ENCODE measurements around the gene EBF4. TPM values are rescaled to one million over a fixed set of nuclear protein-coding genes. Genes with fewer than 3 reads are reported as not detected.

EBF4 gene
- total RNA-seq, 1 donor from 2014 or later, result 3.8 TPM

DNA sequence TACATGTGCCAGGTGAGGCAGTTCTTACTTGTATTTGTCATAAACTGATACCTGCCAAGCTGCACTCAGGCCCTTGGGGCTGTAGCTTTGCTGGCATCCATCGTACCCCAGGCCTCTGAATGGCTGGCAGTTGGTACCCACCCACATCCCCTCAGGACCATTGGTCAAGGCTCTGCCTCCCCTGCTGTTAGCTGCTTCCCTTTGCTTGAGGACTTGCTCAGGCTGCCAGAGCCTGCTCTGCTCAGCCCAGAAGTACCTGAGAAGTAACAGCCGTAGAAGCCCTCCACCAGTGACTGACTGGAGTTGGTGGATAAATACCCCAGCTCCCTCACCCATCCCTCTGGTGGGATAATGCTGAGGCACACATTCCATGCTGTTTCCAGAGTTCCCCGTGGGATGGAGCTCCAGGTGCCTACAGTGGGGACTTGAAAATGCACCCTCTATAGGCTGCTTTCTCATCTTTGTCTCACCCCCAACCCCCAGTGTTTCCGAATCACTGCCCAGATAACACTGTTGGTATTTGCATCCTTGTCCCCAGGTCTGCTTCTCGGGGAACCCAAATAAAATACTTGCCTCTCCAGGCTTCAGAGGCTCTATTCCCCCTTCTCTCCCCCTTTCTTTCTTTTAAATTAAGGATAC is 7.3 kb downstream of the EBF4 start:
- DNase-seq (ENCODE audit: low read depth in 2 of 2), result no peak

DNA sequence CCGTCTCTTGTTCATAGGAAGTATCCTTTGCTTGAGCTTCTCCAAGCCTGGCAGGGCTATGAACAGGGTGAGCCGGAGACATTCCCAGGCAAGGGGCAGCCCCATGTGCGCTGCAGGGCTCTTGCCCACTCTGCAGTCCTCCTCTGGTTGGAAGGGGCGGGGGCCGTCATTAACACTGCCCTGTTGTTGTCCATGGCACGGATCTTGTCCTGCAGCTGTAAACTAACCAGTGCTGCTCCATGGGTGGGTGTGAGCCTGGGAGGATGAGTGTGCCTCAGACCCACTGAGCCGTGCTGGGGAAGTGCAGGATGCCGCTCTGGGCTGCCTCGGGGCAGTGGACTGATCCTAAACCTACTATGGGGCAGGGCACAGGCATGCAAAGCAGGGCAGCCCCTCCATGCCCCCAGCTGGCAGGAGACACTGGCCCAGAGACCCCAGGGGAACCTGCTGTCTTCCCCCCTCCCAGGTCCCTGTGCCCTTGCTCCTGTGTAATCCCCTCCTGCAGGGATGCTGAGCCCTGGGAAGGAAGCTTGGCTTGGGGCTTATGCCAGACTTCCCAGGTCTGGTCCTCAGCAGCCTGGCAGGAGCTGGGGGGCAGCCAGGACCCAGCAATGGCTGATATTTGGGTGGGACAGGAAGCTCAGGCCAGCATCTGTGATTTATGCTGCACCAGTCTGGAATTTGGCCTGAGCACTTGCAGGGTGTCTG is 8.5 kb downstream of the EBF4 start:
- DNase-seq (ENCODE audit: low read depth in 2 of 2), result no peak

DNA sequence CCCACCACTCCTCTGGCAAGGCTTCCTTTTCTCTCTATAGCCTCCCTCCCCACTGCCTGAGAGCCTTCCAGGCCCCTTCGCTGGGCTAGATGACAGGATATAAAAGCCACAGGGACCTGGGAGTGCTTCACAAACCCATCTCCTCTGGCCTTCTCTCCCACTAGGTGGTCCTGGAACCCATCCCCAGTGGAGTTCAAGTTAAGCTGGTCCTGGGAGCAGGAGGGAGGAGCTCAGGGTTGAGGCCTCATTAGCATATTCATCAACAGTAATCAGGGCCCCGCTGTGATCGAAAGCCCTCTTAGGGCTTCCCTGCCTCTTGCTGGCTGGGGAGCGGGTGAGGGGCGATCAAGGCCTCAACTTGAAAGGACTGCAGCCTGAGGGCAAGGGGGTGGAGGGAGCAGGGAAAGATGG is 9.1 kb downstream of the EBF4 start:
- DNase-seq (ENCODE audit: low read depth in 2 of 2), result no peak

- no peak for DNase-seq (ENCODE audit: low read depth in 2 of 2)
These were observed 11.3 kb downstream of the EBF4 start for GRCh38 chr20:2703716-2704475.

DNA sequence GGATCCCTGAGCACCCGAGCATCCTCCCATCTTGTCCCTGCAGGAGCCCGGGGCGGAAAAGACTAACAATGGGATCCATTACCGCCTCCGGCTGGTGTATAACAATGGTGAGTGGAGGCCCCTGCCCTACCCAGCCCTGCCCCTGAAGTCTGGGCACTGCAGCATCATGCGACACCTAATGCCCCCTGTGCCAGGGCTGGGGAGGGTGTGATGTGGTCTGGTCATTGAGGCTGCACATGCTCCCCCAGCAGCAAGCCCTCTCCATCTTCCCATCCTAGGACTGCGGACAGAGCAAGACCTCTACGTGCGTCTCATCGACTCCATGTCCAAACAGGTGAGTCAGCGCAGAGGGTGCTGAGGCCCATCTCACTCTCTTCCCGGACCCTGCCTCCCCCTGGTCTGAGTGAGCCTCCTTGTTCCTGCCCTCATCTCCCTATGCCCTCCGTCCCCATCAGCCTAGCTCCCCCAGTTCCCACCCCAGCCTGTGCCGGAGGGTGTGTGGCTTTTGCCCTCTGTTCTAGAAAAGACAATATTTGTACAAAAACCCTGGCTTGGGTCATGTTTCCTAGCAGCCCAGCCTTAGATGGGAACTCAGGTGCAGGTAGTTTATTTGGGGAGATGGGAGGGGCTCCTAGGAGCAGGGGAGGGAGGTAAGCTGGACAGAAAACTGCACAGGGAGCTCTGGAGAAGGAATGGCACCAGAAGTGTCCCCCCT is 13.5 kb downstream of the EBF4 start:
- DNase-seq (ENCODE audit: low read depth in 2 of 2), result no peak

GRCh38 chr20:2706688-2707352 is 14.2 kb downstream of the EBF4 start:
- DNase-seq (ENCODE audit: low read depth in 2 of 2), result no peak

DNA sequence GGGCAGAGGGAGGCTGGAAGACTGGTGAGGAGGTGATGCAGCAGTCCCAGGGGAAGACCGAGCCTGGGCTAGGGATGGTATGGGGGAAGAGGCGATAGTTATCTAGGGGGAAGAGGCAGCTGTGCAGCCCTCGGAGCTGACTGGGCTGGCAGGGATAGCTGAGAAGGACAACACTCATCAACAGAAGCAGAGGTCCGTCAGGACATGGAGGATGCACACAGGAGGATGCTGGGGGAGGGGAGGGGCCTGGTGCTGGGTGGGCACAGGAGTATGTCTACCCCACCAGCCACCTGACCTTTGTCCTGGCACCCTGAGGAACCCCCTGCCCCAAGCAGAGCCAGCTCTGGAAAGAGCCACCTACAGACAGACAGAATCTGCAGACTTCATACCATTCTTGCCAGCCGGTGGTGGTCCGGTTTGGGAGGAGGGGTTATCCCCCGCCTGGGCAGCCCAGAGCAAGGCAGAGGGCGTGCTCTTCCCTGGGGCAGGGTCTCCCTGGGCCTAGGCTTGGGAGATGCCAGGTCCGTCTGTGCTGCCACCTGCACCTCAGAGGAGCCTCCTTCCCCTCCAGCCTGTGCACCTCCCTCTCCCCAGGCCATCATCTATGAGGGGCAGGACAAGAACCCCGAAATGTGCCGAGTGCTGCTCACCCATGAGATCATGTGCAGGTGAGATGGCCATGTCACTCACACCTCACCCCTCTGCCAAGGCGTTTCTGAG is 14.9 kb downstream of the EBF4 start:
- no peak for DNase-seq (ENCODE audit: low read depth in 2 of 2)

- DNase-seq (ENCODE audit: low read depth in 2 of 2), result no peak
These were observed 15.5 kb downstream of the EBF4 start for GRCh38 chr20:2708073-2708415.

DNA sequence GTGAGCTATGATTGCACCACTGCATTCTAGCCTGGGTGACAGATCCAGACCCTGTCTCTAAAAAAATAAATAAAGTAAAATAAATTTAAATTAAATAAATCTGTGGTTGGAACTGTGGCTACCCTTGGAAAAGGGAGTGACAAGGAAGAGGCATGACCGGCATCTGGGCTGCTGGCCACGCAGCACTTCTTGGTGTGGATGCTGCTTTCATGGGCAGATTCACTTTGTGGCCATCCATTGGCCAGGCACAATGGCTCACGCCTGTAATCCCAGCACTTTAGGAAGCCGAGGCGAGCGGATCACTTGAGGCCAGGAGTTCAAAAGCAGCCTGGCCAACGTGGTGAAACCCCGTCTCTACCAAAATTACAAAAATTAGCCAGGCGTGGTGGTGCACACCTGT is 16.1 kb downstream of the EBF4 start:
- DNase-seq (ENCODE audit: low read depth in 2 of 2), result no peak

GRCh38 chr20:2709205-2709981 is 16.8 kb downstream of the EBF4 start:
- no peak for DNase-seq (ENCODE audit: low read depth in 2 of 2)

DNA sequence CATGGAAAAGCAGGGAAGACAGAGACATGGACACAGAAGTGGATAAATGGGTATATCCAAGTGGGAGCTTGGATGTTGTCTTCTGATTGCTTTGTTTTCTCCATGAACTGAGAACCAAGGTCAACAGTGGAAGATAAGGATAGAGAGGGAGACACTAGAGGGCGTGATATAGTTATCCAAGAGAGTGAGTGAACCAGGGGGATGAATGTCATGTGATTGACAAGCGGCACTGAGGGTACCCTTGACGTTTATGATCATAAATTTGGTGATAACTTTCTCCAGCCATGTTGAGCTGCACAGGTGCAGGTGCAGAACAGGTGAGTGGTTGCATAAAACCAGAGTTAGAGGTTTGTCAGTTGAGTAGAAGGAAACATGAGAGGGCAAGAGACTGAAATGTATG is 20.7 kb downstream of the EBF4 start:
- no peak for DNase-seq (ENCODE audit: low read depth in 2 of 2)

DNA sequence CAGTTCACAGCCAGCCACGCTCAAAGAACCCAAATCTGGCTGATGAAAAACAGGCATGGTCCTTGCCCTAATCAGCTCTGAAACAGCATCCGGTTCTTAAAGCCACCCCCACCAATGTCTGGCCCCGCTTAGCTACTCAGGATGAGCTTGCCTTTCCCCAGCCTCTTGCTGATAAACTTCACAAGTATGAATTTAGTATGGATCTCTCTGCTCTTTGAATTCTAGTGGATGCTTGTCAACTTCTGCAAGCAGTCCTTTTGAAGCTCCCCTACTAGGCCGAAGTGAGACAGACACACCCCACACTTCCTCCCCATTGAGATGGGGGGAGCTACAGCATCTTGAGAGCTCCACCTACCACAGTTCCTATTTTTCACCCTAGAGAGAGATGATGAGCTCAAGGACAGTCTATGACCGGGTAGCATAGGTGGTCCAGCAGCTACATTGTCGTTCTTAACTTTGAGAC is 36.7 kb downstream of the EBF4 start:
- no peak for DNase-seq (ENCODE audit: low read depth in 2 of 2)

DNA sequence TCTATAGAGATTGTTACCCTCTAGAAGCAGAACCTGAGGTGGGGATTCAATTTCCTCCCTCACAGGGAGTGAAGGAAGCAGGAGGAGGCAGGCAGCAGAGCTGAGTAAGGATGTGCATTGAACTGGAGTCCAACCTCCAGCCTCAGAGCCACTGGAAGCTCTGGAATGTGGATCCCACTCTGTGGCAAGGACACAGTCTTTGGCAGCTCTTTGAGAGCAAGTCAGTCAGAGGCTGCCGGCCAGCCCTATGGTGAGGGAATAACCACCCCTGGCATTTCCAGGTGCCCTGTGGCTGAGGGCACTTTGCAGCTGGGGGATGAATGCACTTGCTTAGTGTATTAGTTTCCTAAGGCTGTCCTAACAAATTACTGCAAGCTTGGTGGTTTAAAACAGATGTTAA is 37.2 kb downstream of the EBF4 start:
- no peak for DNase-seq (ENCODE audit: low read depth in 2 of 2)

DNA sequence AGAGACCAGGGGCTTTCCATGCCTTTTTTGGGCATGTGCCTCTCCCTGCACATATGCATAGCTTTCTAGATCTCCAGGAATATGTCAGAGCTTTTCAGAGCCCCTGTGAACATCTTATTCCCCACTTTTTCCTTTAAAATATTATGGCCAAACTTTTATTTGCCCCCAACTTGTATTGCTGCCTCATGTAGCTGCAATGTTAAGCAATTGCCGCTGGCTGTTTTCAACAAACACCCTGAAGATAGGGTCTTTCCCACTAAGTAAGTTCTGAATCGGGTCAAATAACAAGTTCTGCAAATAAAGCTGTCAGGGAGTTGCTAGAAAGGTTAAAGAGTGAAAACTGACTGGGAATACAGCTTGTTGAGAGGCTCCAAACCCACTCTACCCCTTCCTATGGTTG is 42.3 kb downstream of the EBF4 start:
- DNase-seq (ENCODE audit: low read depth in 2 of 2), result no peak

DNA sequence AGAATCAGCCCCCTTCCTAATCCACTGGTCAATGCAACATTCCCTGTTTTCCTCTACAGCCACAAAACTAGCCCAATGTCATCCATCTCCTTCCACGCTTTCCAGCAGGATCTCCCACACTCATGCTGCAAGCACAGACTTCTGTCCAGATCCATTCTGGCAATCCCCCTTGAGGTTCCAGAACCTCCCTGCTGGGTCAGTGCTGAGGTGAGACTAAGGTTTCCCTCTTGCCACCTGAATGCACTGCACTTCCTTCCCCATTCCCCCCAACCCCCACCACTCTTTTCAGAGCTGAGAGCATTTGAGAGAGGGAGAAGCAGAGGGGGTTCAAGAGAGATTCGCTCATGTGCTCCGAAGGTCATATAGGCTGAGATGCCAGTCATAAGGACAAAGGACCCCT is 43.9 kb downstream of the EBF4 start:
- no peak for DNase-seq (ENCODE audit: low read depth in 2 of 2)

- DNase-seq (ENCODE audit: low read depth in 2 of 2), result no peak
These were observed 45.9 kb downstream of the EBF4 start for GRCh38 chr20:2738331-2739041.

- DNase-seq (ENCODE audit: low read depth in 2 of 2), result no peak
These were observed 46.4 kb downstream of the EBF4 start for GRCh38 chr20:2739042-2739398.

GRCh38 chr20:2740702-2741101 is 48.1 kb downstream of the EBF4 start:
- DNase-seq (ENCODE audit: low read depth in 2 of 2), result no peak

DNA sequence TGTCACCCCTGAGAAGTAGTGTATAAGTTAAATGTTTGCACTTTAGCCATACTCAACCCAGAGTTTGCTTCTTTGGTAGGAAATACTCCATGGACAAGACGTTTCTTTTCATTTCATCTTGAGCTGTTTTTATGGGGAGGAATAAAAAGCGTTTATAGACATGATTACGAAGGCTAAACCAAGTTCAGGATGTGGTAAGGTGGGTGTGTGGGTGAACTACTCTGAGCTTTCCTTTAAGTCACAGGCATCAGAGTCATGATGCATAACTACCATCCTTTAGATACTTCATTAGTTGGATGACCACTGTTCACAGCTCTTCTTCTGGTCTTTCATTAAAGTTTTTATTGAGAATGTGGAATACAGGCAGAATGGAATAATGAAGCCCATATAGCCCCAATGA is 48.9 kb downstream of the EBF4 start:
- no peak for DNase-seq (ENCODE audit: low read depth in 2 of 2)

- DNase-seq (ENCODE audit: low read depth in 2 of 2), result no peak
These were observed 49.3 kb downstream of the EBF4 start for GRCh38 chr20:2741881-2742280.

All from lung microvascular endothelial cell (primary cell).